B cell (primary cell): ENCODE results near the gene EP400. TPM values are rescaled to one million over a fixed set of nuclear protein-coding genes. Genes with fewer than 3 reads are reported as not detected.

ENCODE experiments used
- ATAC-seq: fragments of 200-7000 bp; cut with Tn5 transposase; one replicate; pipeline ENCODE4 v1.10.0; 2021; ENCODE audit warnings: low read depth, mild to moderate bottlenecking, moderate number of reproducible peaks, moderate library complexity
- CTCF ChIA-PET: fragments of 350-600 bp; sonication (Branson Sonifier 250); formaldehyde crosslinking; loops from one replicate; lab custom pipeline; 2021; ENCODE audit warnings: antibody characterized with exemption, inconsistent platforms; lab: Charles Lee
- POLR2A ChIA-PET: fragments of 350-600 bp; sonication (Branson Sonifier 250); formaldehyde crosslinking; loops from one replicate; lab custom pipeline; 2021; ENCODE audit warnings: antibody characterized with exemption; lab: Charles Lee
- DNase-seq: peaks from one replicate; pipeline ENCODE4 v3.0.0; 2013
- H2AFZ ChIP-seq: 2 replicates; pipeline ENCODE4 v1.6.1; 2012; ENCODE audit warnings: mild to moderate bottlenecking, low read depth, low read length; ENCODE audit not compliant: insufficient read depth, poor library complexity, severe bottlenecking
- H3K27ac ChIP-seq, 2 donors: 1 replicate in 1 of 2; 2 replicates in 1 of 2; pipeline ENCODE4 v1.5.1; 2012 to 2013; ENCODE audit warnings: low read length in 2 of 2, mild to moderate bottlenecking in 2 of 2, moderate library complexity in 1 of 2
- H3K27me3 ChIP-seq, 4 experiments: fragments of 200-600 bp in 1 of 4; sonication (generic) in 1 of 4; replicated peaks in 1 of 4; 1 replicate in 2 of 4; 2 replicates in 2 of 4; pipeline versions ENCODE4 v1.6.1 to v1.7.0; 2013 to 2016; ENCODE audit warnings: low read length in 3 of 4, mild to moderate bottlenecking in 2 of 4, mixed read lengths in 1 of 4, moderate library complexity in 1 of 4; ENCODE audit not compliant: insufficient read depth in 4 of 4, control insufficient read depth in 3 of 4; ENCODE audit errors: control extremely low read depth in 1 of 4
- H3K36me3 ChIP-seq, 2 experiments: replicated peaks in 1 of 2; 1 replicate in 1 of 2; 2 replicates in 1 of 2; pipeline versions ENCODE4 v1.6.1 to v1.7.1; 2013; ENCODE audit warnings: low read length in 1 of 2; ENCODE audit not compliant: insufficient read depth in 2 of 2, control insufficient read depth in 1 of 2; ENCODE audit errors: control extremely low read depth in 1 of 2, extremely low read depth in 1 of 2
- H3K4me1 ChIP-seq, 2 donors: fragments of 200-600 bp in 1 of 2; sonication (generic) in 1 of 2; 1 replicate in 1 of 2; 2 replicates in 1 of 2; pipeline versions ENCODE4 v1.5.1 to v1.6.1; 2013 to 2017; ENCODE audit warnings: low read length in 2 of 2; ENCODE audit not compliant: control insufficient read depth in 2 of 2, insufficient read depth in 2 of 2
- H3K4me2 ChIP-seq: replicated peaks from 2 replicates; pipeline ENCODE3; 2012; ENCODE audit warnings: mild to moderate bottlenecking, low read depth, low read length; ENCODE audit not compliant: poor library complexity, severe bottlenecking
- H3K4me3 ChIP-seq, 5 experiments: fragments of 200-600 bp in 1 of 5; sonication (generic) in 1 of 5; 1 replicate in 3 of 5; 2 replicates in 2 of 5; pipeline versions ENCODE4 v1.5.1 to v1.7.0; 2011 to 2016; ENCODE audit warnings: low read length in 4 of 5, mild to moderate bottlenecking in 4 of 5, low read depth in 2 of 5, control low read depth in 1 of 5, moderate library complexity in 1 of 5; ENCODE audit not compliant: insufficient read depth in 1 of 5; ENCODE audit errors: control extremely low read depth in 1 of 5, extremely low read depth in 1 of 5
- H3K79me2 ChIP-seq: fragments of 200-600 bp; sonication (generic); one replicate; pipeline ENCODE4 v1.6.0; 2016; ENCODE audit warnings: low read length; ENCODE audit not compliant: control insufficient read depth, insufficient read depth
- H3K9ac ChIP-seq: fragments of 200-600 bp; sonication (generic); 2 replicates; pipeline ENCODE4 v1.6.1; 2017; ENCODE audit warnings: mild to moderate bottlenecking, low read length, moderate library complexity
- H3K9me3 ChIP-seq, 3 donors: one replicate each; pipeline versions ENCODE4 v1.6.1 to v1.7.1; 2013; ENCODE audit warnings: low read length in 2 of 3; ENCODE audit not compliant: control insufficient read depth in 2 of 3, insufficient read depth in 1 of 3; ENCODE audit errors: control extremely low read depth in 1 of 3
- H4K20me1 ChIP-seq: 2 replicates; pipeline ENCODE4 v1.6.0; 2012; ENCODE audit warnings: mild to moderate bottlenecking, low read length; ENCODE audit not compliant: insufficient read depth, control insufficient read depth, poor library complexity, severe bottlenecking
- H3K27ac Mint-ChIP-seq: one replicate; pipeline ENCODE4 v1.8.0; 2021; ENCODE audit warnings: mixed read lengths
- H3K27me3 Mint-ChIP-seq: one replicate; pipeline ENCODE4 v1.8.0; 2021; ENCODE audit warnings: mixed read lengths
- H3K4me1 Mint-ChIP-seq: one replicate; pipeline ENCODE4 v1.8.0; 2021; ENCODE audit warnings: mixed read lengths
- H3K4me3 Mint-ChIP-seq: one replicate; pipeline ENCODE4 v1.8.0; 2021; ENCODE audit warnings: mixed read lengths
- H3K9me3 Mint-ChIP-seq: one replicate; pipeline ENCODE4 v1.8.0; 2022; ENCODE audit warnings: mixed read lengths; ENCODE audit not compliant: insufficient read depth
- CTCF ChIP-seq: fragments of 200-600 bp; IDR thresholded peaks from one replicate; pipeline ENCODE4 v1.8.0; 2022; ENCODE audit warnings: antibody characterized with exemption, mild to moderate bottlenecking
- EZH2 ChIP-seq: IDR thresholded peaks from 2 replicates; pipeline ENCODE4 v1.6.1; 2012; ENCODE audit warnings: borderline replicate concordance, low read depth, mild to moderate bottlenecking, moderate library complexity, low read length; ENCODE audit not compliant: insufficient read depth, poor library complexity, severe bottlenecking
- WGBS: methylation state at CpG from one replicate; pipeline ENCODE4 v1.1.5; 2013; ENCODE audit warnings: missing lambda C conversion rate; ENCODE audit not compliant: insufficient coverage; 5-methylcytosine and 5-hydroxymethylcytosine counted together
- intact Hi-C: fragments of 100-400 bp; cut with micrococcal nuclease; formaldehyde crosslinking; loops from one replicate; pipeline ENCODE4 v1.10.0; 2022
- polyA plus RNA-seq: library from polyadenylated mRNA; depleted of rRNA; stranded (reverse); fragments of >200 nt; gene quantifications from 2 replicates; pipeline ENCODE4 v1.2.3, GENCODE V29; 2012
- total RNA-seq, 2 donors: library from RNA; stranded (reverse); fragments of 120-200 nt in 1 of 2; gene quantifications; 1 replicate in 1 of 2; 2 replicates in 1 of 2; pipeline versions ENCODE4 v1.2.3 to v1.2.4, GENCODE V29; 2013 to 2022

The EP400 gene
- total and polyA plus RNA-seq, 2 donors (not counting 1 experiment from before 2014, with no cell fraction given), result 17.3 to 82.2 TPM

DNA sequence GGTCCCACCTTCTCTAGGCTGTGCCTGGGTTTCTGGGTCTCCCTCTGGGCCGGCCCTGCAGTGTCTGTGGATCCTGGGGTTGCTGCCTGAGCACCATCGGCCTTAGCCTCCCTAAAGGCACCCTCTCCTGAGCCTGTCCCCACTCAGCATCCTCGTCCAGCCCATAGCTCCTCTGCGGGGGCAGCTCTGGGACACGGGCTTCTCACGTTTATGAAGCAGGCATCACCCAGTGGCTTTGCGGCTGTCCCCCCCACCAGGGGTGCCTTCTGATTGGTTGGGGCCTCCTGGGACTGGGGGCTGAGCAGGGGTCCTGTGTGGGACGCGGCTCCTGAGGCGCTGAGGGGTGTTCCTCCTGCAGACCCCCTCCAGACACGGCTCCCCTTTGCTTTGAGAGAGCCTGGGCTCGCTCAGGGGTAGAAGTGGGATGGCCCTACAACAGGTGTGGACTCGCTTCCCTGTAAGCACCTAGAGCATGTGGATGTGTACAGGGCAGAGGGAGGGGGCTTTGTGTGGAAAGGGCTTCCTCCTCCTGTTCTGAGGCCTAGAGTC lies 44.6 kb upstream of the EP400 start:
- Histone ChIP-seq H3K36me3 (peaks cover 0 to 17% of the 10 kb centered on the region in 2 experiments), H3K9ac (no peak overlapping the region), H3K4me2 (no peak overlapping the region), H3K27me3 (no peaks in the 10 kb centered on the region), H4K20me1 (peaks cover 79% of the 10 kb centered on the region), H3K9me3 (no peaks in the 10 kb centered on the region), H3K79me2 (peaks cover 49% of the 10 kb centered on the region), H3K27ac (no peak overlapping the region), H3K4me1 (no peaks in the 10 kb centered on the region), H3K4me3 (no peak overlapping the region), H2AFZ (no peak overlapping the region)
- TF ChIP-seq EZH2 (no peak), CTCF (no peak)
- Mint-ChIP-seq H3K27ac (no peak overlapping the region), H3K27me3 (no peaks in the 10 kb centered on the region), H3K4me1 (peaks cover 7% of the 10 kb centered on the region), H3K4me3 (no peak overlapping the region), H3K9me3 (no peaks in the 10 kb centered on the region)
- 96% methylated on average over 9 of the region's 13 CpGs for WGBS
- ATAC-seq (no peak), DNase-seq (no peak)
- CTCF ChIA-PET, result no interaction called here
- POLR2A ChIA-PET, result no interaction called here
- intact Hi-C loops, result no loop called here

- DNase-seq (no peak), ATAC-seq (no peak)
- Histone ChIP-seq H3K79me2 (peaks cover 44% of the 10 kb centered on the region), H3K27ac (no peak overlapping the region), H2AFZ (no peak overlapping the region), H3K9me3 (no peaks in the 10 kb centered on the region), H3K27me3 (no peaks in the 10 kb centered on the region), H4K20me1 (peaks cover 79% of the 10 kb centered on the region), H3K36me3 (peaks cover 0 to 17% of the 10 kb centered on the region in 2 experiments), H3K4me2 (no peak overlapping the region), H3K4me3 (no peak overlapping the region), H3K9ac (no peak overlapping the region), H3K4me1 (no peaks in the 10 kb centered on the region)
- Mint-ChIP-seq H3K27ac (no peak overlapping the region), H3K4me3 (no peak overlapping the region), H3K4me1 (peaks cover 6% of the 10 kb centered on the region), H3K9me3 (no peaks in the 10 kb centered on the region), H3K27me3 (no peaks in the 10 kb centered on the region)
- TF ChIP-seq CTCF (no peak), EZH2 (no peak)
- intact Hi-C loops, result no loop called here
- ChIA-PET CTCF (no interaction called here), POLR2A (no interaction called here)
- WGBS, result 90% methylated on average over 15 of the region's 15 CpGs
Observed at GRCh38 chr12:131905630-131906091, 44.1 kb upstream of the EP400 start.
